ENCODE data around the gene TMCO6.
A peak's percentile ranks its signal among the peaks of the same experiment; 100 is the strongest.
"Not testable (repeated sequence)": the region's sequence is repeated elsewhere in the genome, so short reads cannot be mapped to it uniquely, and the experiment has no call there.

Gene TMCO6
- 18.5 to 24.1 (median 21.5) reads per million in 4 experiments for total RNA-seq

DNA sequence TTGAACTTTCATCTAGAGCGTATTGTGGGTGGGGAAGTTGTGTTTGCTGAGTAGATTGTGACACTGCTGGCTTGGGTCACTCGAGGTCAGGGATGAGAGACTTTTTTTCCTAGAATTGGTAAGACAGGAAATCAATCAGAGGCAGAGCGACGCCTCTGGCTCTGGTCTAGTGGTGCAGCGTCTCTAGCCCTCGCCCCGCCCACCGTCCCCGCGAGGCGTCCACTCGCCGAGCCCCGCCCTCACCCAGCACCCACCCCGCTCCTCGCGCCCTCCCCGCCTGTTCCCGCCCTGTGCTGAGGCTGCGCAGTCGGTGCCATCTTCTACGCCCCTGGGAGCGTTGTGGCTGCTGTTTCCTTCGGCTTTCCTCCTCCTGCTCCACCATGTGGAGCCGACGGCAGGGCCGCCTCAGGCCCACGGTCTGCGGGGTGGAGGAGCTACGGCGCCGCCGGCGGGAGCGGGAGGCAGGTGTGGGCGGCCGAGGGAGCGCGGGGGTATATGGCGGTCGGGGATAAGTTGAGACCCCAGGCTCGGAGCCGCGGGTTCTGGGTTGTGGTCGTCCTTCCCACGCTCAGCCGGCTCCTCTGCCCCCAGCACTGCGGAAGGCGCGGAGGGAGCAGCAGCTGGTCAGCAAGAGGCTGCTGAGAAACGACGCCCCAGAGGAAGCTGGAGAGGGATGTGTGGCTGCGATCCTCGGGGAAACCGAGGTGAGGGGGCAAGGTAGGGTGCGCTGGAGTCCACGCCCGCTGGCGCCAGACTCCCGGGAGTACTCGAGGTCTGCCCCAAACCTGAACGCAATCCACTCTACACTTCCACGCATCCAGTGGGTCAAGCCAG, at the start of gene TMCO6:
Gene TMCO6 (plus strand): TSS at position 304 of the 834 bp plus-strand sequence. CDS start 77 bp downstream, at position 381.
- DNase-seq: peak; percentile 94

DNA sequence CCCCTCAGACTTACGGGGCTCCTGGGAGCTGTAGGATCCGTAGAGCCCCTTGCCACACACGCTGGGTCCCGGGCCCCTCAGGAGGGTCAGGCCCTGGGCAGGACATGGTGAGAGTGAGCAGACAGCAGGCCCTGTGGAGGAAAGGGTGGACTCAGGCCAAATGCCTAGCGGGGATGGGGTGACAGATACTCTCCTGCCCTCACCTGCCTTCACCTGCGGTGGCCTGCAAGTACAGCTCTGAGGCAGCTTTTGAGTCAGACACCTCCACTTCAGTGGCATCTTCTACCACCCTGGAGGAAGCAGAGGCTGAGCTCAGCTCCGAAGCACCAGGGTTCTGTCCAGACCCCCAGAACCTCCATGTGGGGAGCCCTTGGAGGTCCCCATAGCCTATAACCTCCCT, 48.4 kb upstream of the TMCO6 start:
- no peak for DNase-seq

DNA sequence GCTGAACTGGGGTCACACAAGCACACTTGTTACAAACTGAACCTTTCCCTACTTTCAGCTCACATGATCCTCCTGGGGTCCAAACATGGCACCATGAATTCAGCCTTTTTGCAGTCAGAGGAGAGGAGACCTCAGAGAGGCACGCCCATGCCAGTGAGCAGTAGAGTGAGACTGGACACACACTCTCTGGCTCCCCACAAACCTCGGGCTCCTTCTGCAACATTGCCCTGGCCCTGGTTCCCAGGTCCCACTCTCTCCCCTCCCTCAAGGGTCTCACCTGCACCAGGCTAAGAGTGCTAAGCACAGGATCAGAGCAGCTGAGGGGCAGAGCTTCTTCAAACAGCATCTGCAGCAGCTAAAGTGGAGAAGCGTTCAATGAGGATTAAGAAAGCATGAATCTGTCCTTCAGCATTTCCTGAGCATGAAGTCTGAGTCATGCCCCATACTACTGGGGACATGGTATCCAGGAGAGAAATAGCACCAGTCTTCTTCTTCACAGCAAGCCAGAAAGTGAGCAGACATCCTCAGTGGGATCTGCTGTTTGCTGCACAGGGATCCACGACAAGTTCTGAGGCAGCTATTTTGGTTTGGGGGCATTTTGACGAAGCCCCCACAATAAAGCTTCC, 47.4 kb upstream of the TMCO6 start:
- DNase-seq: no peak

DNA sequence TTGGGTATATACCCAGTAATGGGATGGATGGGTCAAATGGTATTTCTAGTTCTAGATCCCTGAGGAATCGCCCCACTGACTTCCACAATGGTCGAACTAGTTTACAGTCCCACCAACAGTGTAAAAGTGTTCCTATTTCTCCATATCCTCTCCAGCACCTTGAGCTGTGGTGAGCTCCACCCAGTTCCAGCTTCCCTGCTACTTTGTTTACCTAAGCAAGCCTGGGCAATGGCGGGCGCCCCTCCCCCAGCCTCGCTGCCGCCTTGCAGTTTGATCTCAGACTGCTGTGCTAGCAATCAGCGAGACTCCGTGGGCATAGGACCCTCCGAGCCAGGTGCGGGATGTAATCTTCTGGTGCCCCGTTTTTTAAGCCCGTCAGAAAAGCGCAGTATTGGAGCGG, 46.2 kb upstream of the TMCO6 start:
- DNase-seq: not testable (repeated sequence)

DNA sequence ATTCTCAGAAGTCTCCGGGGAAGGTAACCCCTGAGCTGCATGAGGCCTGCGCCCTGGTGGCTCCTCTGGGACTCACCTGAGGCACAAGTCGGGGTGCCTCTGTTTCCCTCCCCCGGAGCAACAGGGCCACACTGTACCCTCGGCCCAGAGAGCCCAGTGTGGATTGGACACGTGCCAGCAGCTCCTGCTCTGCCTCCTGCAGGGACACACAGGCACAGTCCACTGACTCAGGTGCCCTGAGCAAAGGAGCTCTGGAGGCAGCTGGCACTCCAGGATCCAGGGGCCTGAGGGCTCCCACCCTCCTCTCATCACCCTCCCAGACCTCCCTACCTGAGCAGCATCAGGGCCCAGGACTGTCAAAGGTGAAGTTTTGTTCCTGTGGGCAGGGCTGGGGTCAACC, 45.1 kb upstream of the TMCO6 start:
- DNase-seq: no peak

DNA sequence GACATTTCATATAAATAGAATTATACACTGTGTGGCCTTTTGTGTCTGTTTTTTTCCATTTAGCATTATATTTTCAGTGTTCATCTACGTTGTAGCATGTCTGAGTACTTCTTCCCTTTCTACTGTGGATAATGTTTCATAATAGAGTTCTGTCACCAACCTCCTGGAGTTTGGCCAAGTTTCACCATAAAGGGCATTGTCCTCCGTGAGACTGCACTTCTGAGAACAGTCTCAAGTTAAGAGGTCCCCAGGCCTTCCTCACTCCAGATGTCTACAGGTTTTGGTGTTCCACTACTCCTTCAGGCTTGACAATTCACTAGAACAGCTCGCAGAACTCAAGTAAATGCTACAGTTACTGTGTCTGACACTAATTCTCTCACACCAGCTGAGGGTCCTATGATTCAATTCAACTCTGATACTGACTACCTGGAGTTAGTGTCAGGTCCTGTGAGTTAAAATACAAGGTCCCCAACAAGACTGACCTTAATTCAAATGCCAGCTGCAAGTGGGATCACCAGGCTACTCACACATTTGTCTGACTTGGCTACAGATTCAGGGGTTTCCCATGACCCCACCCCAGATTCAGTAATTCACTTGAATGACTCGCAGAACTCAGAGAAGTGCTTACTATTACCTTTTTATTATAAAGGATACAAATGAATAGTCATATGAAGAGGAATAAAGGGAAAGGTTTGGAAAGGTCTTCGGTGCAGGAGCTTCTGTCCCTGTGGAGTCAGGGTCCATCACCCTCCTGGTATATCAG, 43.5 kb upstream of the TMCO6 start:
- no peak for DNase-seq

DNA sequence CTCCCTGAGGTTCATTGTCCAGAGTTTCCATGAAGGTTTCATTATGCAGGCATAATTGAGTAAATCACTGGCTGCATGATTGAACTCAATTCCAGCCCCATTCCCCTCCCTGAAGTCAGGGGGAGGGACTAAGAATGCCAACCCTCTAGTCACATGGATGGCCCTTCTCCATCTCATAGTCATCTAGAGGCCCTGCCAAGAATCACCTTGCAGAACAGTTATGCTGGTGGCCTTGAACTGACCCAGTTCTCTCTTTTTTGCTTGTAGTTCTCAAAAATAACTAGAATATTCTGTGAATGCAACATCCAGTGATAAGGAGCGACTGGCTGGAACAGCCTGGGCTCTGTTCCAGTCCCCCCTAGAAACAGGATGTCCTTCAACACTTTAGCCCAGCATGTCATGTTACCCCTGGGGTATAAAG, 42.9 kb upstream of the TMCO6 start:
- no peak for DNase-seq

DNA sequence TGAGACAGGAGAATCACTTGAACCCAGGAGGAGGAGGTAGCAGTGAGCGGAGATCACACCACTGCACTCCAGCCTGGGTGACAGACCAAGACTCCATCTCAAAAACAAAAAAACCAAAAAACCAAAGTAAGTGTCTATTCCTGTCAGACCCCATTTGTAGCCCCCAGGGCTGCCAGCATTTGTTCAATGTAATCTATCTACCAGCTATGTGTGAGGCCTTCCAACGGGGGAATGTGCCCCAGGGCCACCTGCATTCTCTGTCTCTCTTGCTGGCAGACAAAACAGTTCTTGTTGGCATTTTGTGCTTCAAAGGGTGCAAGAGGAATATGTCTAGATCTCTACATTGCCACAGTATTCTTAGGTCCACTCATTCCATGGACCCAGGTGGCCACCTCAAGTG, 40.4 kb upstream of the TMCO6 start:
- no peak for DNase-seq

DNA sequence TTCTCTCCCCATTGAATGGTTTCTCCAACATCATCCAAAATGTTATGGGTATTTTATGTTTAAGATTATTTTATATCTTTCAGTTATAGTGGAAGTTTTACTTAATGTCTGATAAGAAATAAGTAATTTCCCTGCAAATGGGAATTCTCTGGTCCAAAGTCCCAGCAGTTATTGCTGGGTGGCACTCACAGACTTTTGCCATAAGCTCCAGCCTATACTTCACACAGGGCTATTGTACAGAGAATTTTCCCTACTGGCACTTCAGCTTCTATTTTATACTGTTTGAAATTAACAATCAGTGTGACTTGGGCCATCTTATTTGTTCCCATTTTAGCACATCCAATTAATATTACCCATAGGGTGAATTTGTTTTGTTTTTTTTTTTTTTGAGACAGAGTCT, 39.2 kb upstream of the TMCO6 start:
- no peak for DNase-seq

DNA sequence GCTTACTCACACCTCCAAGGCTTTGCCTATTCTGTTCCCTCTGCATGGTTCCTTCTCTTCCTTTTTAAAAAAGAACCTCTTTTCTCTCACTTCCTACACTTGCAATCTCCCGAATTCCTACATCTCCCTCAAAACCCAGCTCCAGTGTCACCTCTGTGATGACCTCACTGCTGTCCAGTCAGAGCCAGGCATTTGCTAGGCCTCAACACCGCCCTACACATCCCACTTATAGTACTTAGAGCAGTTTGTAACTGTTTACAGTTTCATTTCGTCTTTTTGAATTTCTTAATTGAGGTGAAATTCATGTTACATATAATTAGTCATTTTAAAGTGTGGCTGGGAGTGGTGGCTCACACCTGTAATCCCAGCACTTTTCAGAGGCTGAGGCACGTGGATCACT, 37.1 kb upstream of the TMCO6 start:
- DNase-seq: no peak

DNA sequence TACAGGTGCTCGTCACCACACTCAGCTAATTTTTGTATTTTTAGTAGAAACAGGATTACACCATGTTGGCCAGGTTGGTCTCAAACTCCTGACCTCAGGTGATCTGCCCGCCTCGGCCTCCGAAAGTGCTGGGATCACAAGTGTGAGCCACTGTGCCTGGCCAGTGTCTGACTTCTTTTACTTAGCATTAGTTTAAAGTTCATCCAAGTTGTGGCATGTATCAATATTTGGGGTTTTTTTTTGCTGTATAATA, 35.9 kb upstream of the TMCO6 start:
- DNase-seq: not testable (repeated sequence)

DNA sequence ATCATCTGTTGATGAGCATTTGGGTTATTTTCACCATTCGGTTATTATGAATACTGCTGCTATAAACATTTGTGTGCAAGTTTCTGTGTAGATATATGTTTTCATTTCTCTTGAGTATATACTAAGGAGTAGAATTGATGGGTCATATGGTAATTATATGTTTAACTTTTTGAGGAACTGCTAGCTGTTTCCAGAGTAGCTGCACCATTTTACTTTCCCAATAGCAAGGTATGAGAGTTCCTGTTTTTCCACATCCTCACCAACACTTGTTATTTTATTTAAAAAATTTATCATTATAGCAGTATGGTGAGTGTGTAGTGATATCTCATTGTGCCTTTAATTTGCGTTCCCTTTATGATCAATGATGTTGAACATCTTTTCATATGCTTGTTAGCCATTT, 35.5 kb upstream of the TMCO6 start:
- DNase-seq: no peak

DNA sequence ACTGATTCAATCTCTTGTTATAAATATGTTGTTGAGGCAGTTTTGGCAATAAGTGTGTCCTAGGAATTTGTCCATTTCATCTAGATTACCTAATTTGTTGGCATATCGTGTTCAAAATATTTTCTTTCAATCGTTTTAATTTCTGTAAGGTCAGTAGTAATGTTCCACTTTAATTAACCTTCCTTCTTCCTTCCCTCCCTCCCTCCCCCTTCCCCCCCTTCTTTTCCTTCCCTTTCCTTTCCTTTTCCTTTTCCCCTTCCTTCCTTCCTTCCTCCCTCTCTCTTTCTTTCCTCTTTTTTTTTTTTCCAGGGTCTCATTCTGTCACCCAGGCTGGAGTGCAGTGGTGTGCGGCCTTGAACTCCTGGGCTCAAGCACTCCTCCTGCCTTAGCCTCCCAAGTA, 33.4 kb upstream of the TMCO6 start:
- no peak for DNase-seq

DNA sequence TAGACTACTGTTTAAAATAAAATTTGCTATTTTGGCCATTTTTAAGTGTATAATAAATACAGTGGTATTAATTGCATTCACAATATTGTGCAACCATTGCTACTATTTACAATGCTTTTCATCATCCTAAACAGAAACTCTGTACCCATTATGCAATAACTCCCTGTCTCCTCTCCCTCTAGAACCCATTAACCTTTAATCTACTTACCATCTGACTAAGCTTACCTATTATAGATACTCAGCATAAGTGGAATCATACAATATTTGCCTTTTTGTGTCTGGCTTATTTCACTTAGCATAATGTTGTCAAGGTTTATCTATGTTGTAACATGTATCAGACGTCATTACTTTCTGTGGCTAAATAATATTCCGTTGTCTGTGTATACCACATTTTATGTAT, 32.2 kb upstream of the TMCO6 start:
- no peak for DNase-seq

DNA sequence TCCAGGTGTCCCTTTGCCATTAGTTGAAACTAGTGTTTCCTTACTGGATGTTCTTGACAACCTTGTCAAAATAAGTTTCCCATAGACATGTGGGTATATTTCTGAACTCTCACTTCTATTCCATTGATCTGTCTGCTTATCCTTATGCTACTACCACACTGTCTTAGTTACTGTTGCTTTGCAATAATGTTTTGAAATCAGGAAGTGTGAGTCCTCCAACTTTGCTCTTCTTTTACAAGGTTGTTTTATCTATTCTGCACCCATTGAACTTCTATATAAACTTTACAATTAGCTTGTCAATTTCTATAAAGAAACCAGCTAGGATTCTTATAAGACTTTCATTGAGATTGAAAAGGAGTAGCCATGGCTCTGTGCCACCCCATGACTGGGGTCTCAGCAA, 30.5 kb upstream of the TMCO6 start:
- DNase-seq: no peak

DNA sequence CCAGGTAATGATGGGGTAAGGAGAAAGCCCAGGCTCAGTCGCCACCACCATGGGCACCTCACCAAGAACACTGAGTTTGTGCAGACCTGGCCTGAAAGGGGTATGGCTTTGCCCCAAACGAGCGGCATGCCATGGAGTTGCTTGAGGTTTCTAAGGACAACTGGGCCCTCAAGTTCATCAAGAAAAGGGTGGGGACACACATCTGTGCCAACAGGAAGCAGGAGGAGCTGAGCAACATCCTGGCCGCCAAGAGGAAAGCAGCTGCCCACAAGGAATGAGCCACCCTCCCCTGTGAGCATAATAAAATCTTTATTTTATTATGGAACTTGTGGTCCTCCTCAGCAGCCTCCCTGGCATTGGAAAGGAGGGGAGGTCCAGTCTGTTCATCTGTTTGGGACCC, 30.1 kb upstream of the TMCO6 start:
- DNase-seq: no peak

DNA sequence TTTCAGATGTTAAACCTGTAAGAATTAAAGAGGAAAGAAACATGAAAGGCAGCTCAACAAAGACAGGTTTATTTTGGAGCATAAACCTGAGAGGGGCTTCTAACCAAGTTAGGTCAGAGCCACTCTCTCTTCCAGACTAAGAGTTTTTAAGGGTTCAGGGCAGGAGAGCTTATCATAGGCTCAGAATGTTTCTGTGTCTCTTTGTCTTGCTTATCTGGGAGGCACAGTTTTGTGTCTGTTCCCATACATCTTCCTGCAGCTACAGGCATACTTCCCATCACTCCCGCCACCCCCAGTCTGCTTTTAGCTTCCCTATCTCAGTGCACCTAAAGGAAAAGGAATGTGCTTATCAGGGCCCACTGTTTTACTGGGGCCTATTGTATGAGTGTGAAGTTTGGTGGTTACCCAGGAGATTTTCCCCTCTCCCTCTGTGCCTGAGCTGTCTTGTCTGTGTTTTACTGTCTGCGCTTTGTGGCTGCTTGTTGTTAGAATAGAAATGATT, 28.2 kb upstream of the TMCO6 start:
- no peak for DNase-seq

DNA sequence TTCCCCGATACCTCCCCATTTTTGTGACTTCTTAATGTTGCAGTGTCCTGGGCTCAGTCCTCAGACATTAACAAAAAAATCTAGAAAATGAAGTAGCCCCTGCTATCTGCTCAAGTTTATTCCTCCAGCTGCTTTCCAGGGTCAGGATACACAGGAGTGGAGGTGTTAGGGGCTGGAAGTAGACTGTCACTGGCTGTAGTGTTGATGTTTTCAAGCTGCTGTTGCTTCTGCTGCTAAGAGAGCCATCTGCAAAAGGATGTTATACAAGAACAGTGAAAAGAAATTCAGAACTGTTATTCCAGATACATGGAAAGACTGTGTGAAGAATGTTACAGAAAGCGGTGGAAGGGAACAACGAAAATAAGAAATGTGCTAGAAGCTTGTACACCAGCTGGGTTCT, 16.9 kb upstream of the TMCO6 start:
- no peak for DNase-seq

DNA sequence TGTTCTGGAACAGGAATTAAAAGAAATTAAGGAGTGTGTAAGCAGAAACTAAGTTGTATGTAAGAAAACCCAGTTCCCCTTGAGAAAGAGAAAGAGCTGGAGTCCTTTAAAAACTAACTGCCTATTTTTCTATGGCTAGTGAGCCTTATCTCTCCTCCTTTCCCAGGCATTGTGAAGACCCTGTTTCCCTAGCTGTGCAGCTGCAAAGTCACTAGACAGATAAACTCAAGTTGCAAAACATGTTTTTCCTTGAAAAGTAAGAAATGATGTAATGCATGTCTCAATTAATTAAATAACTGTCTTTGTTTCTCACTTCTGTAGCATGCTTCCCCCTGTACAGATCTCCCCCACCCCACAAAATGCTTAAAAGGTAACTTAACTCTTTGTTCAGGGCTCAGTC, 16.2 kb upstream of the TMCO6 start:
- not testable (repeated sequence) for DNase-seq

DNA sequence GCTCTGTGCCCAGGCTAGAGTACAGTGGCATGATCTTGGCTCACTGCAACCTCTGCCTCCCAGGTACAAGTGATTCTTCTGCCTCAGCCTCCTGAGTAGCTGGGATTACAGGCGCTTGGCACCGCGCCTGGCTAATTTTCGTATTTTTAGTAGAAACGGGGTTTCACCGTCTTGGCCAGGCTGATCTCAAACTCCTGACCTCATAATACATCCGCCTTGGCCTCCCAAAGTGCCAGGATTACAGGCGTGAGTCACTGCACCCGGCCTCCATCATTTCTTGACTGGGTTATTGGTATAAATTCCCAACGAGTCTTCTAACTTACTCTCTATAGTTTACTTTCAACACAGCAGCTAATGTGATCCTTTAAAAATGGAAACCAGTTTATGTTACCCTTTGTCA, 14.4 kb upstream of the TMCO6 start:
- DNase-seq: not testable (repeated sequence)

DNA sequence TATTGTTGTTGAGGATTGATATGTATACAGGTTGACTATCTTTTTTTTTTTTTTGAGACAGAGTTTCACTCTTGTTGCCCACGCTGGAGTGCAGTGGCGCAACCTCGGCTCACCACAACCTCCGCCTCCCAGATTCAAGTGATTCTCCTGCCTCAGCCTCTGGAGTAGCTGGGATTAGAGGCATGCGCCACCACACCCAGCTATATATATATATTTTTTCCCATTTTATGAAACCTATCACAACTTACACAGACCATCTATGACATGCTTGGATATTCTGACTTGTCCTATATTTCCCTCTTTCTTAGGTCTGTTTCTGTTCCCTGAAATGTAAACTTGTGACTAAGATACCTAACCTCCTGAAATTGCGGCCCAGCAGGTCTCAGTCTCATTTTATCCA, 11.3 kb upstream of the TMCO6 start:
- no peak for DNase-seq

DNA sequence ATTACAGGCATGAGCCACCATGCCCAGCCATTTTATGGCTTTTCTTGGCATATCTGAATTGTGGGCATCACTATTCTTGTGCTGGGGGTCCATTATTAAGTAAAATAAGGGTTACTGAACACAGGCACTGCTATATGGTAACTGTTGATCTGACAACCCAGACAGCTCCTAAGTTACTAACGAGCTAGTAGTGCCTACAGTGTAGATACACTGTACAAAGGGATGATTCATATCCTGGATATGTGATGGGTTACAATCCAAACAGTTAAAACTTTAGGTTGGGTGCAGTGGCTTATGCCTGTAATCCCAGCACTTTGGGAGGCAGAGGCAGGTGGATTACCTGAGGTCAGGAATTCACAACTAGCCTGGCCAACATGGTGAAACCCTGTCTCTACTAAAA, 10.5 kb upstream of the TMCO6 start:
- no peak for DNase-seq

DNA sequence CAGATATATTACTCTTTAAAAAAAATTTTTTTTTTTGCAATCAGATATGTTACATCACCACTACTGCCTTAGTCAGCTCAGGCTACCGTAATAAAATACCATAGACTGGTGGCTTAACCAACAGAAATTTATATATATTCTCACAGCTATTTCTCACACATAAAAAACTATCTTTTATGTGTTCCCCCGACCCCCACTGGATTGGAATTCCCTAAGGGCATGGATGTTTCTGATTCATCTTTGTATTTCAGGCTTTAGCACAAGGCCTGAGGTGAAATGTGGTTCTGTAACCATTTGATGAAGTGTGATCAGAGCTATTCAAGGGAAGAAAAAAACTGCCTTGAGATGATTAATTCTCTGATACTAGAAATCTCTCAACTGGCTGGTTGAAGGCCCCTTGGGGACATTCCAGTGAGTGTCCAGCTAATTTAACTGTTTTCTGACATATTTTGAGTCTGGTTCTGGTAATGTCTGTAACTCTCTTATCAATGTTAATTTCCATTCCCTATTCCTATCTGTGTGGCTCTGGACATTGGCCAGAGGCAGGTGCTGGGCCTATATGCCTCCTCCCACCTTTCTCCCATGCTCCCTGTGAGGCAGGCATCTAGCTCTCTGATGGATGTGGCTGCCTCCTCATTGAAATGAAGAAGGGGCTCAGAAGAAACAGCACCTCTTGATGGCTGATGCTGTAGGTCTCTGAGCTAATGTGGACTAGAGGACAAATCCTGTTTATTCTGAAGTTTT, 8.8 kb upstream of the TMCO6 start:
- DNase-seq: no peak

Data from effector CD8-positive, alpha-beta T cell (primary cell).